ENCODE data around the gene CYSTM1. TPM values are rescaled to one million over a fixed set of nuclear protein-coding genes. Genes with fewer than 3 reads are reported as not detected.
A peak's percentile ranks its signal among the peaks of the same experiment; 100 is the strongest.

The CYSTM1 gene
- total RNA-seq, 2 experiments from 2014 or later: 10.5 to 12.2 TPM

- POLR2A ChIA-PET: no interaction called here
- Mint-ChIP-seq H3K27me3 (ENCODE audit: low read depth) (no peaks in the 10 kb centered on the region), H3K4me3 (no peak overlapping the region), H3K9me3 (ENCODE audit: insufficient read depth) (no peaks in the 10 kb centered on the region), H3K36me3 (ENCODE audit: low read depth) (peaks cover 7% of the 10 kb centered on the region), H3K4me1 (ENCODE audit: low read depth) (peaks cover 20% of the 10 kb centered on the region), H3K27ac (no peak overlapping the region)
- ATAC-seq (no peak), DNase-seq (no peak)
- CTCF ChIA-PET: interaction anchor here (1.2 to 1.7 kb wide), 3 partner anchors 43 to 57 kb away, joined by 3 to 5 read pairs (median 3); no protein-coding TSS in a partner anchor
Observed at GRCh38 chr5:140287801-140288521, 113.0 kb downstream of the CYSTM1 start.

- no peaks in the 10 kb centered on the region for H3K9me3 Mint-ChIP-seq (ENCODE audit: insufficient read depth)
- ATAC-seq (peak; percentile 30), DNase-seq (no peak)
- ChIA-PET CTCF (interaction anchor here (1.0 to 1.6 kb wide), 5 partner anchors 11 to 81 kb away, joined by 3 to 9 read pairs (median 3); partner anchors contain the start of gene PFDN1), POLR2A (no interaction called here)
- no peaks in the 10 kb centered on the region for H3K27me3 Mint-ChIP-seq (ENCODE audit: low read depth)
- no peak overlapping the region for H3K4me3 Mint-ChIP-seq
- H3K27ac Mint-ChIP-seq: no peak overlapping the region
- peaks cover 30% of the 10 kb centered on the region for H3K4me1 Mint-ChIP-seq (ENCODE audit: low read depth)
- H3K36me3 Mint-ChIP-seq (ENCODE audit: low read depth): peaks cover 13% of the 10 kb centered on the region
Observed at GRCh38 chr5:140292212-140293036, 117.4 kb downstream of the CYSTM1 start.

Other genes starting within 250 kb of the CYSTM1 start
- not detected for gene NRG2, start 131.9 kb upstream of the CYSTM1 start, total RNA-seq
- 10 to 100 TPM; 12.5 to 13.4 TPM for gene PURA, start 61.1 kb upstream of the CYSTM1 start, total RNA-seq
- gene IGIP, start 49.3 kb upstream of the CYSTM1 start, total RNA-seq: 1 to 10 TPM; 2.4 to 2.7 TPM
- 10 to 100 TPM; 62.4 to 64.7 TPM for gene PFDN1, start 127.9 kb downstream of the CYSTM1 start, total RNA-seq
- 10 to 100 TPM; 12.6 to 13.5 TPM for gene HBEGF, start 171.4 kb downstream of the CYSTM1 start, total RNA-seq
- gene SLC4A9, start 185.0 kb downstream of the CYSTM1 start, total RNA-seq: under 1 TPM; 0.13 to 0.16 TPM
- 100 to 1,000 TPM; 108 to 112 TPM for gene ANKHD1, start 226.6 kb downstream of the CYSTM1 start, total RNA-seq